ENCODE measurements around the gene NOXA1.

GRCh38 chr9:137435980-137436760, 13.0 kb downstream of the NOXA1 start:
- no peak for TF ChIP-seq ZNF274 (IDR thresholded peaks at IDR 0.05; ENCODE audit: low read depth, low read length)
- no peak for TF ChIP-seq YY1 (IDR thresholded peaks at IDR 0.05; ENCODE audit: insufficient read depth, insufficient read length)
- no peak for TF ChIP-seq SUZ12 (IDR thresholded peaks at IDR 0.05; ENCODE audit: extremely low read depth, insufficient read depth, insufficient read length)

Data from NT2/D1 (cell line).